ENCODE data around the gene ZNF862. TPM values are rescaled to one million over a fixed set of nuclear protein-coding genes. Genes with fewer than 3 reads are reported as not detected.

ZNF862 gene
- total and polyA plus RNA-seq, 2 of the 13 experiments (the other 11 are each of a cell fraction or from before 2014, with no cell fraction given): 0.89 to 2.0 TPM

- in situ Hi-C loops (cut with HindIII; ENCODE audit: extremely low pct_ligation_motif_present, low pct_unique_long_range_greater_than_20kb) (no loop called here), intact Hi-C loops (cut with micrococcal nuclease; ENCODE audit: unreplicated experiment) (no loop called here)
- ChIA-PET POLR2A (no interaction called here), CTCF (ENCODE audit: low intra/inter-chr PET ratio, low total read pairs) (no interaction called here)
- H3K4me3 ChIP-seq (replicated peaks in 1 of 3; ENCODE audit: insufficient read depth in 1 of 3, low read depth in 2 of 3, low read length in 3 of 3): no peak overlapping the region
- H4K20me1 ChIP-seq (ENCODE audit: insufficient read depth, low read length): no peaks in the 10 kb centered on the region
- no peaks in the 10 kb centered on the region for H3K9me3 ChIP-seq (ENCODE audit: low read length)
- BruUV-seq (replicated peaks): no TSS peak
- H3K9ac ChIP-seq (ENCODE audit: insufficient read depth, low read depth, low read length): no peak overlapping the region
- no peak overlapping the region for H2AFZ ChIP-seq (ENCODE audit: low read length)
- no peaks in the 10 kb centered on the region for H3K27me3 ChIP-seq (ENCODE audit: control insufficient read depth in 1 of 2, insufficient read depth in 2 of 2, low read length in 2 of 2)
- TF ChIP-seq HNF1A (IDR thresholded peaks at IDR 0.05; ENCODE audit: low read depth) (no peak), HNF1A (CRISPR knock-in tag; IDR thresholded peaks at IDR 0.05; ENCODE audit: borderline replicate concordance) (no peak), AGO2 (optimal IDR thresholded peaks at IDR 0.05; ENCODE audit: low read depth, low read length) (peak; percentile 47)
- H3K27ac ChIP-seq (ENCODE audit: extremely low read length, insufficient read depth, low read length): no peak overlapping the region
- FAIRE-seq: no peak
- WGBS (ENCODE audit: low lambda C conversion rate): 88% methylated on average over 16 of the region's 19 CpGs
- H3K79me2 ChIP-seq (ENCODE audit: insufficient read depth, low read length): no peaks in the 10 kb centered on the region
- H3K36me3 ChIP-seq (replicated peaks in 1 of 2; ENCODE audit: control insufficient read depth in 1 of 2, insufficient read depth in 2 of 2, low read length in 2 of 2): peaks cover 3 to 24% of the 10 kb centered on the region in 2 experiments; a peak in 3 of 5 replicates
- H3K4me2 ChIP-seq (ENCODE audit: low read depth, low read length): no peak overlapping the region
- H3K4me1 ChIP-seq (ENCODE audit: insufficient read depth, low read length): peaks cover 45% of the 10 kb centered on the region
- ATAC-seq: no peak
- no peak for DNase-seq (ENCODE audit: low spot score)
Observed at GRCh38 chr7:149881328-149882247, 43.4 kb downstream of the ZNF862 start.
